Hematopoietic multipotent progenitor cell treated with erythropoietin and hydrocortisone succinate and interleukin-3 and kit ligand, for 4 days (in vitro differentiated cells): ENCODE measurements around the gene R3HCC1L.

Experiments
- DNase-seq: peaks from one replicate; pipeline ENCODE4 v3.0.0-alpha.2; 2015

The R3HCC1L gene

GRCh38 chr10:98262571-98262970, 128.1 kb downstream of the R3HCC1L start:
- peak; percentile 73 for DNase-seq

DNA sequence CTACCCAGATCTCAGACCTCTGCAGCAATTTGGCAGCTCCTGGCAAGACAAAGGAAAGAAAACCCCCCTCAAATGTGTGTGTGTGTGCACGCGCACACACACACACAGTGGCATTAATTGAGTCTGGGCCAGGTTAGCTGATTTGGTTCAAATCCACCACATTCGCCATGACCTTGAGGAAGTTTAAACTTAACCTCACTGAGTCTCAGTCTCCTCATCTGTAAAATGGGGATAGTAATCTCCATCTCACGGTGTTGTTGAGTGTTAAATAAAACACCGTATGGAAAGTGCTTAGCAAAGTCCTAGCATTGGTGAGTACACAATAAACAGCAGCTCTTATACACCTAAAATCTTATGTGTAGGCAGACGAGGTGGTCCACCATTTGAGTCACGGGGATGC, 128.6 kb downstream of the R3HCC1L start:
- no peak for DNase-seq

DNA sequence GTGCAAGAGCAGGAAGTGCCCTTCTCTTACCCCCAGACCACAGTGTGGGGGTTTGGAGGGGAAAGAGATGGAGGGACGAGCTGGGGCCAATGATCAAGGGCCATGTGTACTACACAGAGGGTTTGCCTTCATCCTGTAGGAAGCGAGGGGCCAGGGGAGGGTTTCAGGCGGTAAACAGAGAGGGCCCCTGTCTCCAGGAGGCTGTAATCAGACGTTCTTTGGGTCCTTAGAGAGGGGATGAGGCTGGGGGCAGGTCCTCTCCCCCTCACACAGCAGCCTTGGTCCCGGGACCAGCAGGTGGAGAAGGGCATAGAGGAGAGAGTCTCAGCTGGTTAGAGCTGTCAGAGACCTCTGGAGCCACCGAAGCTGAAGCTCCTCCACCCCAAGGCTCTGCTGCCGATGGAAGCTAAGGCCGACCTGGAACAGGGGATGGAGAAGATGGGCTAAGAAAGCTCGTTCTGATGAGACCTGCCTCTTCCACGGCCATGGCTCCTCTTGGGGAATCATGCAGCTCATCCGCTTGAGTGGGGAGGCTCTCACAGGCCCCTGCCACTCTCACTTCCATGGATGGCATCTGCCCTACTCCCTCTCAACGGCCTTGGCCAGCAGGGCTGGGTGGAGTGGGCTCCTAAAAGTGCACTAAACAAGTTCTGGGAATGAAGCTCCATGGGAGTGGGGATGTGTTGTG, 130.1 kb downstream of the R3HCC1L start:
- DNase-seq, result peak; percentile 25

DNA sequence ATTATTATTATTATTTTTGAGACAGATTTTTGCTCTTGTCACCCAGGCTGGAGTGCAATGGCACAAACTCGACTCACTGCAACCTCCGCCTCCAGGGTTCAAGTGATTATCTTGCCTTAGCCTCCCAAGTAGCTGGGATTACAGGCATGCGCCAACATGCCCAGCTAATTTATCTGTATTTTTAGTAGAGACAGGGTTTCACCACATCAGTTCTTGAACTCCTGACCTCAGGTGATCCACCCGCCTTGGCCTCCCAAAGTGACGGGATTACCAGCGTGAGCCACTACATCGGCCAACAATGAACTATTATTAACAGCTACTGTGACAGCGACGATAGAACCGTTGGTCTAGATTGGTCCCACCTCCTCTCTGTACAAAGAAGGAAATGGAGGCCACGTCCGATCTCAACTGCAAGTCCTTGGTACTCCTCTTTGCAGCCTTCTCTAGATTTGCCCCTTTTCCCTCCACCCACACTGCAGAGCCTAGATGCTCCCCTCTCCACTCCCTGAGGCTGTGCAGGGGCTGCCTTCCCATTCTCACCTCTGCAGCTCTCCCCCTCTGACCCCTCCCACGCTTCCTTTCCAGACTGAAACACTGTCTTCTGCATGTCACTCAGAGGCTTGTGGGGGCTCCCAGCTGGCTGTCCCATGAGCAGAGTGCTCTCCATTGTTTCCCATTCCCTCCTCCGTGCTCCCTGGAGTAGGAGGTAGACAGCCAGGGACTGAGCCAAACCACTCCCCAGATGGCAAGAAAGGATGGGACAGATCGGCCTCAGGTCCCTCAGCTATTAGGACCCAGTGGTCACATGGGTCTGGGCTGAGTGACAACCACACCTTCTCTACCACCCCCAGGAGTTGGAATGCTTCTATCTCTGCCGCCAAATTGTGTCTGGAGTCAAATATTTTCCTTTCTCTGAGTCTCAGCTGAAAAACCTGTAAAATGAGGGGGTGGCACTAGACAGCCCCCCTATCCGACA, 131.2 kb downstream of the R3HCC1L start:
- no peak for DNase-seq

GRCh38 chr10:98266647-98267046, 132.2 kb downstream of the R3HCC1L start:
- no peak for DNase-seq

GRCh38 chr10:98267069-98267893, 132.8 kb downstream of the R3HCC1L start:
- DNase-seq, result no peak

GRCh38 chr10:98267894-98268693, 133.6 kb downstream of the R3HCC1L start, which contains the start of gene LOXL4:
Gene LOXL4, minus strand, starts transcription at chr10:98268194. Its CDS starts 5,175 bp downstream, at chr10:98263019.
- DNase-seq, result peak; percentile 55

DNA sequence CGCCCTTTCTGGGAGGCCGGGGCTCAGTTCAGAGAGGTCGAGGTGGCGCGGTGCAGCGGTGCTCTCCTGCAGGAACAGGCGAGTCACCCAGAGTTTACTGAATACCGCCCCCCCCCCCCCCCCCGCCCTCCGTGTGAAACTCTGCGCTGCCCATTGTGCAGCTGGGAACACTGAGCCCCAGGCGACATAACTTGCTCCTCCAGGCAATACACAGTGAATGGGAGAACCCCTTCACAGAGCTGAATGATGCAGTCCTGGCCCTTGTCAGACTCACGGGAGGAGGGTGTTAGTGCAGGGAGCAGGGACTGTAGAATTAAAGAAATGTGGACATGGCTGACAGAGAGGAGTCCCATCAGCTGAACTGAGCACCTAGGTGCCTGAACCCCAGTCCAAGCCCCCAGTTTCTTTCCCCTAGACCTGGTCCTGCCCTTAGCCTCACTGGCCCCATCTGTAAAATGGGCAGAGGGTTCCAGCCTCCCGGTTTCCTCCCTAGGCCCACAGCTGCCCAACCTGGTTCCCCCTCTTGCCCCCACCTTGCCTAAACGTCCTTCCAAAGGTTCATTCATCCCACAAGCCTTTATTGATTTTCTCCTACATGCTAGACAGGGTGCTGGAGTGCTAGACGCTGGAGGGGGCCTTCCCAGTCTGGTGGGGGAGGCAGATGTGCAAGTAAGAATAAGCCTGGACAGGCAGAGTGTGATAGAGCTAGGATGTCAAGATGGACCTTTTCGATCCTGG, 134.4 kb downstream of the R3HCC1L start:
- DNase-seq, result no peak

DNA sequence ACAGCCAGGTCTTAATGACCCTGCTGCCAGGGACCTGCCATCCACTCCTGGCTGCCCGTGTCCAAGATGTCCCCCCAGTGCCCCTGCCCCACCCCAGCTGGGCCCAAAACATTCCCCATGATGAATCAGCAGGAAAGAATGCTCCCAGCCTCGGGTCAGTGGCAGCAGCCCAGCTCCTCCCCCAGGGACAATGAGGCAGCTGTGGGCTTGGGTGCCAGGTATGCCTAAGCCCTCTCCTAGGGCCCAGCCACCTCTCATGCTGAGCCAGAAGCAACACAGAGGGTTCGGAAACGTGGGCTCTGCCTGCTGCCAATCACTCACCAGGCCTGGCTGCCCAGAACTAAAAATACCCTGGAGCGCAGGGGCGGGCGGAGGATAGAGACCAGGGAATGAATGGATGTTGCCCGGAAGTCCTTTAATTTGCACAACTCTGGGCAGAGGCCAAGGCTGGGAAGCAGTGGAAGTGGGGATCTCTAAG, 135.0 kb downstream of the R3HCC1L start:
- no peak for DNase-seq

GRCh38 chr10:98270073-98270740, 135.8 kb downstream of the R3HCC1L start:
- DNase-seq, result no peak

- no peak for DNase-seq
These were observed 136.3 kb downstream of the R3HCC1L start for GRCh38 chr10:98270786-98271185.

- no peak for DNase-seq
These were observed 137.8 kb downstream of the R3HCC1L start for GRCh38 chr10:98272245-98272644.

DNA sequence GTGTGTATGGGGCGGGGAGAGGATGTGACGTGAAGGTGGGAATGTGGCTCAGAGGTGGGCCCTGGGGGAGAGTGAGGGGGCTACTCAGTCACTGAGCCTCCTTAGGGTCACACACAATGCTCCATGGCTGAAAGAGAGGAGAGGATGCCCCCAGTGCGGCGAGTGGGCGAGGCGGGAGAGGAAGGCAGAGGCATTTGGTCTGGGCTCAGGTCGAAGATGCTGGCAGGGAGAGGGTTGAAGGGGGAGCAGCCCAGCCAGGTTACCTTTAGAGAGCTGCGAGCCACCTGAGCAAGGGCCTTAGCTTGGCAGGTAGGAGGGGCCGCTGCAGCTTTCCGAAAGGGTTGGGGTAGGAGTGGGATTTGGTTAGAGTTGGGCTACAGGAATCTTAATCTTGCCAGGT, 138.2 kb downstream of the R3HCC1L start:
- DNase-seq, result no peak

DNA sequence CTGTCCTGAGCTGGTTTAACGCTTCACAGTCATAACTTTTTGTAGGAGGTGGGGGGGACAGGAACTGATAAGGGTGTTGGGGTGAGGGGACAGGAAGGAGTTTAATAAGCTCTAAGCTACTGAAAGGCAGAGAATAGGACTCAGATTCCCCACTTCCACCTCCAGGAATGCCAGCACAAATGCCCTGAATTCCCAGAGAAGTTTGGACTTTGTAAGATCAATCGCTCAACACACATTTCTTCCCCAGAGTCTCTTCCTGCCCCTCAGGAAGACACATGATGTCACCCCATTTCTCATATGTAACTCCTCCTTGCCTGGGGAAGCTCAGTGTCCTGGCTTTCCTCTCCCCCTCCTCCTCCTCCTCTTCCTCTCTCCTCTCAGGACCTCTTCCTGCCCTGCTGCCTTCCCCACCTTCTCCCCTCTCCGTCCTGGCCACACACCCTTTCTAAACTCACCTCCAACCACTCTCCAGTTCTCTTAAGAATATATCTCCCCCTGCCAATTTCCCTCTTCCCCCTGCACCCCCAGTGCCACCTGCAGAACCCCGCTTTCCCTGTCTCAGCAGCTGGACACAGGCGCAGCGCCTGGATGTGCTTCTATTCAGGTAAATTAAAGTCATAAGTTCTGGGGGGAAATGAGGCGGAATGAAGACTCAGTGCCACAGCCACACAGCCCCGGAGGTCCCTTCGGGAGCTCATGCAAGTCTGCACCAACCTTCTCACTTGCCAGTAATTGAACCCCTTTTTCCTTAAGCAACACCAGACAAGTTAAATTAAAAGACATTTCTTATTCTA, 138.8 kb downstream of the R3HCC1L start:
- no peak for DNase-seq

GRCh38 chr10:98274562-98274961, 140.1 kb downstream of the R3HCC1L start:
- DNase-seq, result no peak

DNA sequence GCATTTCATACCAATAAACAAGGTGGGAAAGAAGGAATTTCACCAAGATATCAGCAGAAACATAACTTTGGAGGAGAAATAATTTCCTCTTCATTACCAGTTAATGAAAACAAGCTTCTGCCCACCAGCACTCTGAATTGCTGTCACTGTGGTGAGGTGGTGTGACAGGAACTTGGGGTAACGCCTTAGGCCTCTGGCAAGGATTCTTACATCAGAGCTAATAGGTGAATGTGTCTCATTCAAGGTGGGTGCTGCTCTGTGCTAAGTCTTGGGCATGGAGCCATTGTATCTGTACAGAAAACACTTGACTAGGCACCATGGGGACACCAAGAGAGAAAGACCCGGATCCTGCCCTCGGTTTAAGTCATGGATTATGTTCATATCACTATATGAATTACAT, 141.9 kb downstream of the R3HCC1L start:
- no peak for DNase-seq

DNA sequence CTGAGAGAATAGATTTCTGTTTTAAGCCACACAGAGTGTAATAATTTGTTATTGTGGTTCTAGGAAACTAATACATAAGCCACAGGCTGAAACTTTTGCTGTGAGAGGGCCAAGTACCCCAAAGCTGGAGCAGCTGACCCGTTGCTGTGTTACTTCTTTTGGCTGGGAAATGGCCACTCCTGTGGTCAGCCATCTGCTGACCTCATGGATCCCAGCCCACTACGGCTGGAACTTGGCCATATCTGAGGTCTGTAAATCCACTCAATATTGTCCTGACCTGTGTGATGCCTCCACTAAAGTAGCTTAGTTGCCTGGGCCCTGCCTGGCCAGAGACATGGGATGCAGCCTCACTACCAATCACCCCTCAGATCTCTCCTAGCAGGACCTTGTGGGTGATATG, 151.0 kb downstream of the R3HCC1L start:
- no peak for DNase-seq

DNA sequence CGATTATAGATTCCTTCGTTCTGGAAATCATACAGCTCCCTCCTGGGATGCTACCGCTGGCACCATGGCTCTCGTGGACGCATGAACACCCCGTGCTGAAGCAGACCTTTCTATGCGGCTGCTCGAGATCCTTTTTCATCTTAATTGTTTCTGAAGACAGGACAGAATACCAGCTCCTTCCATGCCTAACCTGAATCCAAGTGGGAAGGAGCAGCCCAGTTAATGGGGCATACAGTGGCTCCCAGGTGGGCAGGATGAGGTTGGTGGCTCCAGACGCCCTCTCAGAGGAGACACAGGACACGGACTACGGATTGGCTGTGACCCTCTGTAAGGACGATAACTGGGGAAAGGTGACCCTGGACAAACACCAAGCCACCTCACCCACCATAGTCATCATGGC, 152.0 kb downstream of the R3HCC1L start:
- no peak for DNase-seq

DNA sequence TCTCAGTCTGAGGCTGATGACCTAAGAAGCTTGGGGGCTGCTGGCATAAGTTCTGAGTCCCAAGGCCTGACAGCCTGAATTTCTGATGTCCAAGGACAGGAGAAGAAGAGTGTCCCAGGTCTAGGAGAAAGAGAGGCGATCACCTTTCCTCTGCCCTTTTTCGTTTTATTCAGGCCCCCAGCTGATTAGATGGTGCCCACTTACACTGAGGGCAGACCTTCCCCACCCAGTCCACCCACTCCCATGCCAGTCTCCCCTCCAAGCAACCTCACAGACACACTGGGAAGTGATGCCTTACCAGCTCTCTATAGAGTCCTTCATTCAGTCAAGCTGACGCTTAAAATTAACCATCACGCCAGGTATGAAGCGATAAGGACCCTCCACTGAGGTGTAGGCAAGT, 152.9 kb downstream of the R3HCC1L start:
- DNase-seq, result no peak

DNA sequence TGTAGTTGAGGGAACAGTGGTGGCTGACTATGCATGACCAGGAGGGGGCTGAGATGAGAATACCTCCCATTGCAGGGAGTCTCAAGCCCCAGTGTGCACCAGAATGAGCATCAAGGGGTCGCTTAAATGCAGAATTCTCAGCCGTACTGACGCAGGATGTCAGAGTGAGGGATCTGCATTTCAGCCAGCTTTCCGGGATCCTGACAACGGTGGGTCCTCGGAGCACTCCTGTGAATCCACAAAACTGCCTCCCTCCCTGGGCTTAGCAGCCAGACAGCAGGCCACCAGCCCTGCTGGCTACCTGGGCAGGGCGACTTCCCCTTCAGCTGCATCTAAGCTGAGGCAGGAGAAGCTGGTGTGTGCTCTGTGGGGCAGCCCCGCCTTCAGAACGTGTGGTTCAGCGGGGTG, 155.3 kb downstream of the R3HCC1L start:
- DNase-seq, result no peak
